Heart left ventricle (tissue), 16 donors: ENCODE results near the gene USP2. TPM values are rescaled to one million over a fixed set of nuclear protein-coding genes. Genes with fewer than 3 reads are reported as not detected.
A peak's percentile ranks its signal among the peaks of the same experiment; 100 is the strongest.

ENCODE experiments used
- ATAC-seq, 4 donors: fragments of 200-7000 bp; cut with Tn5 transposase; one replicate each; pipeline ENCODE4 v1.9.1; 2020 to 2022; ENCODE audit warnings: moderate library complexity in 4 of 4, mild to moderate bottlenecking in 3 of 4, moderate number of reproducible peaks in 1 of 4
- DNase-seq, 5 donors: peaks; one replicate each; pipeline ENCODE4 v3.0.0-alpha.2; 2020
- H3K27ac ChIP-seq, 12 donors: fragments of 200-600 bp; sonication (generic) in 4 of 12; one replicate each; pipeline versions ENCODE4 v1.5.0 to v1.8.0; 2016 to 2022; ENCODE audit warnings: mild to moderate bottlenecking in 2 of 12
- H3K27me3 ChIP-seq, 9 donors: fragments of 200-600 bp; sonication (generic) in 2 of 9; one replicate each; pipeline versions ENCODE4 v1.5.1 to v1.8.0; 2016 to 2022; ENCODE audit warnings: mild to moderate bottlenecking in 3 of 9
- H3K36me3 ChIP-seq, 9 donors: fragments of 200-600 bp; sonication (generic) in 2 of 9; one replicate each; pipeline versions ENCODE4 v1.5.0 to v1.8.0; 2018 to 2022; ENCODE audit warnings: mild to moderate bottlenecking in 2 of 9
- H3K4me1 ChIP-seq, 12 donors: fragments of 200-600 bp; sonication (generic) in 4 of 12; one replicate each; pipeline versions ENCODE4 v1.5.0 to v1.8.0; 2016 to 2022; ENCODE audit warnings: mild to moderate bottlenecking in 3 of 12
- H3K4me3 ChIP-seq, 12 donors: fragments of 200-600 bp; sonication (generic) in 4 of 12; one replicate each; pipeline versions ENCODE4 v1.5.0 to v1.8.0; 2017 to 2022; ENCODE audit warnings: mild to moderate bottlenecking in 9 of 12, moderate library complexity in 4 of 12
- H3K9me3 ChIP-seq, 12 donors: fragments of 200-600 bp; sonication (generic) in 4 of 12; one replicate each; pipeline versions ENCODE4 v1.5.0 to v1.8.0; 2016 to 2022; ENCODE audit warnings: mild to moderate bottlenecking in 1 of 12
- POLR2A ChIP-seq, 2 donors: fragments of 450-650 bp; IDR thresholded peaks; one replicate each; pipeline ENCODE4 v1.6.1; 2017; ENCODE audit warnings: antibody characterized with exemption in 2 of 2, mild to moderate bottlenecking in 2 of 2, moderate library complexity in 2 of 2
- WGBS, 4 donors: extraction: QIAGEN DNeasy Blood & Tissue Kit in 2 of 4; methylation state at CpG; one replicate each; pipeline versions ENCODE4 v1.1.5 to v1.1.7; 2013 to 2018; 5-methylcytosine and 5-hydroxymethylcytosine counted together
- intact Hi-C, 10 donors: fragments of 100-400 bp; cut with DNase I; formaldehyde crosslinking; loops; one replicate each; pipeline versions ENCODE4 v1.11.1 to v1.14.2; 2022
- polyA plus RNA-seq, 2 donors: library from polyadenylated mRNA; stranded (reverse); fragments of 200-250 nt; gene quantifications; one replicate each; pipeline ENCODE4 v1.2.3, GENCODE V29; 2013
- total RNA-seq, 9 donors: library from RNA; depleted of rRNA in 2 of 9; stranded (reverse); fragments of >200 nt in 2 of 9; fragmentation: NEBNext Ultra II Directional in 3 of 9; extraction: Animal tissue kit (Norgen Biotek cat#: 25700) in 3 of 9; gene quantifications; one replicate each; pipeline versions ENCODE4 v1.1.0 to v1.2.4, GENCODE V29; 2016 to 2023
- TF ChIP-seq, protein P1 (sequence below), 12 donors: fragments of 200-600 bp; sonication (generic) in 4 of 12; IDR thresholded peaks; one replicate each; pipeline versions ENCODE4 v1.5.0 to v1.8.0; 2018 to 2022; ENCODE audit warnings: antibody characterized with exemption in 12 of 12, mild to moderate bottlenecking in 5 of 12
- donor health status: ischemic (EF 13 %, LVEDD 7.1; RV severe dilation, severe dysfunction).
- donor health status: healthy with polysubstance abuse.
- donor health status: DM: no; HTN: yes; CAD: no.
- donor health status: DM: no; HTN: no; CAD: no.
- donor health status: ischemic (EF 25% LVEDD 6.9; RV normal size, moderate dysfunction).
- donor health status: ischemic (EF 25% LVEDD 5.7; RV mildly dilated, moderate dysfunction).
- donor health status: healthy.
- donor health status: DM: yes; HTN: yes; CAD: no.
- donor health status: ischemic (EF 35%, LVEDD 5.7; RV mildly dilated, moderate dysfunction).
- donor health status: nonischemic (EF 11% LVEDD 7.7; RV severe dilation, severe dysfunction).
- donor health status: DM: yes; HTN: yes; CAD: no.
- donor health status: PGD.
- donor health status: ischemic (EF 29% LVEDD 5.4; RV normal size, mild dysfunction).
- donor health status: nonischemic (EF 23%, LVEDD 6.1; RV moderate dilation, normal function).

Gene USP2
- total and polyA plus RNA-seq, 11 donors, result 53.7 to 138 (median 108) TPM

DNA sequence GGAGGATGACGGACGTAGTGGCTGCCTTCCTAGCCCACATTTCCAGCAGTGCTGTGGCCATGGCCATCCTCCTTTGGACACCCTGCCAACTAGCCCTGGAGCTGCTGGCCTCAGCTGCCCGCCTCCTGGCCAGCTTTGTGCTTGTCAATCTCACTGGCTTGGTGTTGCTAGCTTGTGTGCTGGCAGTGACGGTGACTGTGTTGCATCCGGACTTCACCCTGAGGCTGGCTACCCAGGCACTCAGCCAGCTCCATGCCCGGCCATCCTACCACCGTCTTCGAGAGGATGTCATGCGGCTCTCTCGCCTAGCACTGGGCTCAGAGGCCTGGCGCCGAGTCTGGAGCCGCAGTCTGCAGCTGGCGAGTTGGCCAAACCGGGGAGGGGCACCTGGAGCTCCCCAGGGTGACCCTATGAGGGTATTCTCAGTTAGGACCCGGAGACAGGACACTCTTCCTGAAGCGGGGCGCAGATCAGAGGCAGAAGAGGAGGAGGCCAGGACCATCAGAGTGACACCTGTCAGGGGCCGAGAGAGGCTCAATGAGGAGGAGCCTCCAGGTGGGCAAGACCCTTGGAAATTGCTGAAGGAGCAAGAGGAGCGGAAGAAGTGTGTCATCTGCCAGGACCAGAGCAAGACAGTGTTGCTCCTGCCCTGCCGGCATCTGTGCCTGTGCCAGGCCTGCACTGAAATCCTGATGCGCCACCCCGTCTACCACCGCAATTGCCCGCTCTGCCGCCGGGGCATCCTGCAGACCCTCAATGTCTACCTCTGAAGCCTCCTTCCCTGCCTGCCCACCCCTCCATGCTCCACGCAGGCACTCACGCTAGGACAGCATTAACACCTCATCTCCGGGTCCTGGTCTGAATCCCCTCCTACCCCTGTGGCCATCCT lies 45.6 kb downstream of the USP2 start:
- TF ChIP-seq, protein P1, sequence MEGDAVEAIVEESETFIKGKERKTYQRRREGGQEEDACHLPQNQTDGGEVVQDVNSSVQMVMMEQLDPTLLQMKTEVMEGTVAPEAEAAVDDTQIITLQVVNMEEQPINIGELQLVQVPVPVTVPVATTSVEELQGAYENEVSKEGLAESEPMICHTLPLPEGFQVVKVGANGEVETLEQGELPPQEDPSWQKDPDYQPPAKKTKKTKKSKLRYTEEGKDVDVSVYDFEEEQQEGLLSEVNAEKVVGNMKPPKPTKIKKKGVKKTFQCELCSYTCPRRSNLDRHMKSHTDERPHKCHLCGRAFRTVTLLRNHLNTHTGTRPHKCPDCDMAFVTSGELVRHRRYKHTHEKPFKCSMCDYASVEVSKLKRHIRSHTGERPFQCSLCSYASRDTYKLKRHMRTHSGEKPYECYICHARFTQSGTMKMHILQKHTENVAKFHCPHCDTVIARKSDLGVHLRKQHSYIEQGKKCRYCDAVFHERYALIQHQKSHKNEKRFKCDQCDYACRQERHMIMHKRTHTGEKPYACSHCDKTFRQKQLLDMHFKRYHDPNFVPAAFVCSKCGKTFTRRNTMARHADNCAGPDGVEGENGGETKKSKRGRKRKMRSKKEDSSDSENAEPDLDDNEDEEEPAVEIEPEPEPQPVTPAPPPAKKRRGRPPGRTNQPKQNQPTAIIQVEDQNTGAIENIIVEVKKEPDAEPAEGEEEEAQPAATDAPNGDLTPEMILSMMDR (IDR thresholded peaks at IDR 0.05), result no peak
- no peak for TF ChIP-seq POLR2A (IDR thresholded peaks at IDR 0.05)
- ATAC-seq (peak in 1 of 4 donors; percentile 4), DNase-seq (peak in 2 of 5 donors; percentile 49 to 65)
- no peaks in the 10 kb centered on the region for H3K9me3 ChIP-seq
- WGBS, 4 donors, result 80 to 87% (median 81%) methylated on average over 21 to 30 of the region's 30 CpGs
- peak overlapping the region in 5 of 12 donors; percentile 76 to 95 (median 85) for H3K4me3 ChIP-seq
- H3K4me1 ChIP-seq, result peaks cover 7 to 58% (median 40%) of the 10 kb centered on the region in 12 donors
- intact Hi-C loops, result loop anchor here in 4 of 10 donors (5.0 to 10.0 kb wide), 4 partner anchors 46 to 231 kb away; partner anchors contain the start of genes ABCG4 (in 1 of the 4), C2CD2L (in 1 of the 4), CBL (in 1 of the 4) and DPAGT1 (in 1 of the 4)
- peak overlapping the region in 1 of 12 donors; percentile 89 for H3K27ac ChIP-seq
- H3K36me3 ChIP-seq, result peaks cover 0 to 10% (median 5%) of the 10 kb centered on the region in 9 donors
- H3K27me3 ChIP-seq, result peaks cover 0 to 19% (median 0%) of the 10 kb centered on the region in 9 donors

DNA sequence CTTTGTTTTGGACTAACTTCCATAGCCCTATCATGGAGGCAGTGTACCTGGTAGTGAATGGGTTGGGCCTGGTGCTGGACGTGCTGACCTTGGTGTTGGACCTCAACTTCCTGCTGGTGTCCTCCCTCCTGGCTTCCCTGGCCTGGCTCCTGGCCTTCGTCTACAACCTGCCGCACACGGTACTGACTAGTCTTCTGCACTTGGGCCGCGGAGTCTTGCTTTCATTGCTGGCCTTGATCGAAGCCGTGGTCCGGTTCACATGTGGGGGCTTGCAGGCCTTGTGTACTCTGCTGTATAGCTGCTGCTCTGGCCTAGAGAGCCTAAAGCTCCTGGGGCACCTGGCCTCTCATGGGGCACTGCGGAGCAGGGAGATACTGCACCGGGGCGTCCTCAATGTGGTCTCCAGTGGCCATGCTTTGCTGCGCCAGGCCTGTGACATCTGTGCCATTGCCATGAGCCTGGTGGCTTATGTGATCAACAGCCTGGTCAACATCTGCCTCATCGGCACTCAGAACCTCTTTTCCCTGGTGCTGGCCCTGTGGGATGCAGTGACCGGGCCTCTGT lies 46.3 kb downstream of the USP2 start:
- H3K4me1 ChIP-seq, result peaks cover 7 to 55% (median 38%) of the 10 kb centered on the region in 12 donors
- TF ChIP-seq, protein P1 (IDR thresholded peaks at IDR 0.05), result no peak
- no peak for TF ChIP-seq POLR2A (IDR thresholded peaks at IDR 0.05)
- DNase-seq (peak in 2 of 5 donors; percentile 31 to 33), ATAC-seq (no peak)
- no peaks in the 10 kb centered on the region for H3K9me3 ChIP-seq
- H3K36me3 ChIP-seq, result peaks cover 0 to 10% (median 5%) of the 10 kb centered on the region in 9 donors
- WGBS, 4 donors, result 48 to 65% (median 59%) methylated on average over 7 to 15 of the region's 15 CpGs
- H3K4me3 ChIP-seq, result peak overlapping the region; percentile 76 to 99 (median 86)
- peaks cover 0 to 12% (median 0%) of the 10 kb centered on the region in 9 donors for H3K27me3 ChIP-seq
- H3K27ac ChIP-seq, result peak overlapping the region in 8 of 12 donors; percentile 50 to 91 (median 85)
- intact Hi-C loops, result loop anchor here in 4 of 10 donors (5.0 to 10.0 kb wide), 4 partner anchors 47 to 230 kb away; partner anchors contain the start of genes ABCG4 (in 1 of the 4), C2CD2L (in 1 of the 4), CBL (in 1 of the 4) and DPAGT1 (in 1 of the 4)

DNA sequence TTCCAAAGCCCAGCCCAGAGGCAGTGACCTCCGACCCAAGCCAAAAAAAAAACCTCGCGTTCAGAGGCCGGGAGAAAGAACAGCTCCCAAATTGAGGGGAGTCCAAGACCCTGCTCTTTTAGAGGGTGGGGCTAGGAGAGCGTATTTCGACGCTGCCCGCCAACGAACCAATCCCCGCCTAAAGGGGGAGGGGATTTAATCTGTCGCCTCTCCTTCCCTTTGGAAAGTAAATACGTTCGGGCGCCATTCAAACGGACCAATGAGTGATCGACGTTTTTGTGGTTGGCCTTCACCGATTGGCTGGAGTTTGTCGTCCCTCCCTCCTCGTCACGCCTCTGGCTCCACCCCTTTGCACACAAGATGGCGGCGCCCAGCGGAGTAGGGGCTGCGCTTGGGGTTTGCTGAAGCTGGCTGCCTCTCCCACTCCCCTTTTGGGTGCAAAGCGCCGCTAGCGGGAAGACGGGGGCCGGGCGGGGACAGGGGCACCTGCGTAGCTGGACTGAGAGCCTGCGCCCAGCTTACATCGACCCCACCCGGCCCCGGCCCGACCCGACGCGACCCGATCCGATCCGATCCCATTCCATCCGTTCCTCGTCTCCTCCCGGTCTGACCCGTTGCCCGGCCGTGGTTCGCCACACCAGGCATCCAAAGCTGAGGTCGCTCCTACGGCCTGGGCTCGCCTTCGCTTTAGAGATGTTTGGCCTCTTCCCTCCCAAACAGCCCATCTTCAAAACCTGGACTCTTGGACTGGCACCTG lies 47.1 kb downstream of the USP2 start, which contains the start of gene RNF26:
RNF26 (plus strand) TSS at position 354 of the 757 bp plus-strand sequence. CDS start 596 bp downstream, outside the sequence.
- peak within 1 kb of the TSS; percentile 50 to 91 (median 82) for H3K27ac ChIP-seq

More for the DNA sequence above, 47.1 kb downstream of the USP2 start, which contains the start of gene RNF26:
- intact Hi-C loops, result loop anchor here in 2 of 10 donors (10.0 kb wide), 2 partner anchors 190 to 230 kb away; partner anchors contain the start of genes ABCG4 (in 1 of the 2), C2CD2L (in 1 of the 2) and DPAGT1 (in 1 of the 2)
- Histone ChIP-seq H3K36me3 (peaks cover 0 to 10% (median 5%) of the 10 kb centered on the region in 9 donors), H3K4me3 (peak within 1 kb of the TSS; percentile 76 to 99 (median 86)), H3K9me3 (no peaks in the 10 kb centered on the region), H3K27me3 (peaks cover 0 to 3% (median 0%) of the 10 kb centered on the region in 9 donors), H3K4me1 (peaks cover 5 to 47% (median 32%) of the 10 kb centered on the region in 12 donors)
- peak; percentile 11 to 48 for TF ChIP-seq POLR2A (IDR thresholded peaks at IDR 0.05)
- TF ChIP-seq, protein P1 (IDR thresholded peaks at IDR 0.05), result no peak
- 0% methylated on average over 32 to 54 of the region's 54 CpGs for WGBS, 4 donors
- peak; percentile 94 to 96 (median 96) for DNase-seq
- ATAC-seq, result peak; percentile 92 to 96 (median 93)
